ENCODE results near the gene CD300LG. TPM values are rescaled to one million over a fixed set of nuclear protein-coding genes. Genes with fewer than 3 reads are reported as not detected.

CD300LG gene
- total RNA-seq (2022; extraction: Qiagen RNA extraction; ENCODE audit: low read depth): 0.05 TPM in 1 of 5 replicates, not detected in the others

GRCh38 chr17:43846963-43847371, at the start of gene CD300LG:
Gene CD300LG, plus strand, starts transcription at chr17:43847176. Its CDS starts 41 bp downstream, at chr17:43847217.

GRCh38 chr17:43832976-43833829, 13.8 kb upstream of the CD300LG start, which contains the start of gene MPP3:
Gene MPP3, minus strand, starts transcription at chr17:43833146. Its CDS starts 1,240 bp downstream, at chr17:43831906.

GRCh38 chr17:43907425-43907981, 60.5 kb downstream of the CD300LG start, which contains the start of gene MPP2:
Gene MPP2, minus strand, starts transcription at chr17:43907536. Its CDS starts 3,076 bp downstream, at chr17:43904460.

Other genes starting within 250 kb of the CD300LG start
- gene MEOX1, start 185.3 kb upstream of the CD300LG start, total RNA-seq (2022; extraction: Qiagen RNA extraction; ENCODE audit: low read depth): not detected in 5 replicates
- not detected in 5 replicates for gene SOST, start 88.4 kb upstream of the CD300LG start, total RNA-seq (2022; extraction: Qiagen RNA extraction; ENCODE audit: low read depth)
- 58.9 to 63.0 TPM (median 61.1 TPM) in 5 replicates for gene DUSP3, start 68.2 kb upstream of the CD300LG start, total RNA-seq (2022; extraction: Qiagen RNA extraction; ENCODE audit: low read depth)
- 0.03 TPM in 1 of 5 replicates, not detected in the others for gene CFAP97D1, start 66.7 kb upstream of the CD300LG start, total RNA-seq (2022; extraction: Qiagen RNA extraction; ENCODE audit: low read depth)
- gene MPP3, start 14.0 kb upstream of the CD300LG start, total RNA-seq (2022; extraction: Qiagen RNA extraction; ENCODE audit: low read depth): 14.4 to 16.9 TPM (median 15.8 TPM) in 5 replicates
- 1.1 to 2.1 TPM (median 1.4 TPM) in 5 replicates for gene MPP2, start 60.4 kb downstream of the CD300LG start, total RNA-seq (2022; extraction: Qiagen RNA extraction; ENCODE audit: low read depth)
- not detected in 5 replicates for gene PPY, start 95.3 kb downstream of the CD300LG start, total RNA-seq (2022; extraction: Qiagen RNA extraction; ENCODE audit: low read depth)
- not detected in 5 replicates for gene PYY, start 106.8 kb downstream of the CD300LG start, total RNA-seq (2022; extraction: Qiagen RNA extraction; ENCODE audit: low read depth)
- gene NAGS, start 157.4 kb downstream of the CD300LG start, total RNA-seq (2022; extraction: Qiagen RNA extraction; ENCODE audit: low read depth): 0.69 to 1.5 TPM (median 1.2 TPM) in 5 replicates
- gene TMEM101, start 167.8 kb downstream of the CD300LG start, total RNA-seq (2022; extraction: Qiagen RNA extraction; ENCODE audit: low read depth): 26.3 to 30.5 TPM (median 28.1 TPM) in 5 replicates
- gene LSM12, start 219.5 kb downstream of the CD300LG start, total RNA-seq (2022; extraction: Qiagen RNA extraction; ENCODE audit: low read depth): 48.4 to 53.4 TPM (median 53.0 TPM) in 5 replicates
- gene G6PC3, start 223.6 kb downstream of the CD300LG start, total RNA-seq (2022; extraction: Qiagen RNA extraction; ENCODE audit: low read depth): 125 to 170 TPM (median 161 TPM) in 5 replicates

All from A549 treated with GW870086 at 1 μM for 4 hours (cell line).